Breast epithelium (tissue), 3 donors: ENCODE measurements around the gene CEBPB.

ENCODE experiments used
- CTCF ChIP-seq, 3 donors: fragments of 450-650 bp; IDR thresholded peaks; one replicate each; pipeline ENCODE4 v1.5.1; 2016 to 2017; ENCODE audit warnings: antibody characterized with exemption in 3 of 3, mild to moderate bottlenecking in 3 of 3, moderate library complexity in 3 of 3
- POLR2A ChIP-seq: fragments of 450-650 bp; IDR thresholded peaks from one replicate; pipeline ENCODE4 v1.6.1; 2016; ENCODE audit warnings: antibody characterized with exemption, mild to moderate bottlenecking, moderate library complexity
- POLR2AphosphoS5 ChIP-seq, 3 donors: sonication (generic); formaldehyde crosslinking; IDR thresholded peaks; one replicate each; pipeline ENCODE4 v1.6.1; 2017; ENCODE audit warnings: antibody characterized with exemption in 3 of 3

GRCh38 chr20:50233325-50234212 lies 42.9 kb downstream of the CEBPB start:
- TF ChIP-seq POLR2A (no peak), CTCF (IDR thresholded peaks at IDR 0.05) (no peak), POLR2AphosphoS5 (IDR thresholded peaks at IDR 0.05) (no peak)
